Mammary epithelial cell (primary cell): Measurements from ENCODE around the gene PSMB10.

Experiments used
- EZH2 ChIP-seq: IDR thresholded peaks from 2 replicates; pipeline ENCODE4 v1.6.1; 2012; ENCODE audit warnings: low read length, inconsistent platforms, borderline replicate concordance
- TF ChIP-seq, protein P1 (sequence below), 2 donors: IDR thresholded peaks in 1 of 2; conservative IDR thresholded peaks in 1 of 2; 2 replicates each; pipeline ENCODE4 v1.5.1; 2011 to 2012; ENCODE audit warnings: inconsistent platforms in 2 of 2, low read length in 2 of 2, mild to moderate bottlenecking in 2 of 2, control low read depth in 1 of 2, low read depth in 1 of 2; ENCODE audit not compliant: insufficient read depth in 1 of 2; ENCODE audit errors: extremely low read depth in 1 of 2

- TF ChIP-seq, protein P1, sequence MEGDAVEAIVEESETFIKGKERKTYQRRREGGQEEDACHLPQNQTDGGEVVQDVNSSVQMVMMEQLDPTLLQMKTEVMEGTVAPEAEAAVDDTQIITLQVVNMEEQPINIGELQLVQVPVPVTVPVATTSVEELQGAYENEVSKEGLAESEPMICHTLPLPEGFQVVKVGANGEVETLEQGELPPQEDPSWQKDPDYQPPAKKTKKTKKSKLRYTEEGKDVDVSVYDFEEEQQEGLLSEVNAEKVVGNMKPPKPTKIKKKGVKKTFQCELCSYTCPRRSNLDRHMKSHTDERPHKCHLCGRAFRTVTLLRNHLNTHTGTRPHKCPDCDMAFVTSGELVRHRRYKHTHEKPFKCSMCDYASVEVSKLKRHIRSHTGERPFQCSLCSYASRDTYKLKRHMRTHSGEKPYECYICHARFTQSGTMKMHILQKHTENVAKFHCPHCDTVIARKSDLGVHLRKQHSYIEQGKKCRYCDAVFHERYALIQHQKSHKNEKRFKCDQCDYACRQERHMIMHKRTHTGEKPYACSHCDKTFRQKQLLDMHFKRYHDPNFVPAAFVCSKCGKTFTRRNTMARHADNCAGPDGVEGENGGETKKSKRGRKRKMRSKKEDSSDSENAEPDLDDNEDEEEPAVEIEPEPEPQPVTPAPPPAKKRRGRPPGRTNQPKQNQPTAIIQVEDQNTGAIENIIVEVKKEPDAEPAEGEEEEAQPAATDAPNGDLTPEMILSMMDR (conservative IDR thresholded peaks at IDR 0.05 in 1 of 2, IDR thresholded peaks at IDR 0.05 in 1 of 2; ENCODE audit: extremely low read depth in 1 of 2, insufficient read depth in 1 of 2, low read depth in 1 of 2, low read length in 2 of 2) = peak; percentile 94 to 95
- no peak for TF ChIP-seq EZH2
These were observed 7.9 kb downstream of the PSMB10 start for GRCh38 chr16:67928561-67929364.
